Upper lobe of right lung (tissue), 1 donor: ENCODE measurements around the gene DKK2. TPM values are rescaled to one million over a fixed set of nuclear protein-coding genes. Genes with fewer than 3 reads are reported as not detected.

Experiments used
- ATAC-seq: fragments of 200-7000 bp; cut with Tn5 transposase; one replicate; pipeline ENCODE4 v1.9.1; 2020; ENCODE audit warnings: mild to moderate bottlenecking, moderate library complexity
- DNase-seq: peaks from one replicate; pipeline ENCODE4 v3.0.0-alpha.2; 2020
- H3K27ac ChIP-seq: fragments of 200-600 bp; one replicate; pipeline ENCODE4 v1.8.0; 2022
- H3K27me3 ChIP-seq: fragments of 200-600 bp; one replicate; pipeline ENCODE4 v1.8.0; 2022; ENCODE audit warnings: mild to moderate bottlenecking
- H3K36me3 ChIP-seq: fragments of 200-600 bp; one replicate; pipeline ENCODE4 v1.8.0; 2022
- H3K4me1 ChIP-seq: fragments of 200-600 bp; one replicate; pipeline ENCODE4 v1.8.0; 2022
- H3K4me3 ChIP-seq: fragments of 200-600 bp; one replicate; pipeline ENCODE4 v1.8.0; 2022; ENCODE audit warnings: mild to moderate bottlenecking
- H3K9me3 ChIP-seq: fragments of 200-600 bp; one replicate; pipeline ENCODE4 v1.8.0; 2022
- CTCF ChIP-seq: fragments of 200-600 bp; IDR thresholded peaks from one replicate; pipeline ENCODE4 v1.8.0; 2022; ENCODE audit warnings: antibody characterized with exemption
- intact Hi-C: fragments of 100-400 bp; cut with DNase I; formaldehyde crosslinking; loops from one replicate; pipeline ENCODE4 v1.11.0; 2022
- total RNA-seq: library from RNA; stranded (reverse); fragmentation: NEBNext Ultra II Directional; extraction: Animal tissue kit (Norgen Biotek cat#: 25700); gene quantifications from one replicate; pipeline ENCODE4 v1.2.1, GENCODE V29; 2021
- donor health status: DM: no; HTN: yes; CAD: no; lungs with severe emphysema.

The DKK2 gene
- total RNA-seq, 1 donor from 2014 or later = 15.1 TPM

DNA sequence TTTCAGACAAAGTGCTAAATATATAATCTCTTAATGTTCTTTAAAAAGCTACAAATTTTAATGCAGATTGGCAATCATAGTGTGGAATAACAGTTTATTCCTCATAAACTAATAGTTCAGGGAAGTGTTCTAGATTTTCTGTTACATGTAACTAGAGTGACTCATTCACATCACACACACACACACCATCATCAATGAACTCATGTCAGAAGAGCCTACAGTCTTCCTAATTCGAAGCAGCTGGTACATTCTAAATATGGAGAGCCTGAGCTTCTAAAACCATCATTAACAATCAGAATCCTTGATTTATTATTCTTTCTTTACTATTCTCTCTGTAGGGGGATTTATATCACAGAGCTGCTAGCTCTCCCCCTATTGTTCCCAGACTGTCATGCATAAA is 49.6 kb downstream of the DKK2 start:
- no peak for TF ChIP-seq CTCF
- Histone ChIP-seq H3K4me3 (no peak overlapping the region), H3K9me3 (no peaks in the 10 kb centered on the region), H3K4me1 (no peaks in the 10 kb centered on the region), H3K27me3 (no peaks in the 10 kb centered on the region), H3K27ac (no peak overlapping the region), H3K36me3 (no peaks in the 10 kb centered on the region)
- ATAC-seq = no peak
- DNase-seq = no peak
- intact Hi-C loops = no loop called here

DNA sequence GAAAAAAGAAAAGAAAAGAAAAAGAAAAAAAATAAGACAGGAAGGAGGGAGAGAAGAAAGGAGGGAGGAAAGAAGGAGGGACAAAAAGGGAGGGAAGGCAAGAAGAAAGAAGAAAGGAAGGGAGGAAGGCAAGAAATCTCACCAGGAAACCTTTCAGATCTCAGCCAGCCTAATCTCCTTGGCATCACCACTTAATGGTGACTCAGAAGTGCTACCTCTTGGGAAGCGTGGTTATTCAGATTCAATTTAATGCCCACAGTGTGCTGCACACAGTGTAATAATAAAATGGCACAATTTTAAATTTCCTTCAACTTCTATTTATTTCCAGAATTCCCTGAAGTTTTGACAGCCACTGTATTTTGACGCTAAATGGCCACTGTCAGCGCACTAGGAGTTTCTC is 50.3 kb downstream of the DKK2 start:
- intact Hi-C loops = no loop called here
- no peak overlapping the region for H3K4me3 ChIP-seq
- no peak for ATAC-seq
- no peak for DNase-seq
- H3K27me3 ChIP-seq = no peaks in the 10 kb centered on the region
- no peaks in the 10 kb centered on the region for H3K4me1 ChIP-seq
- no peaks in the 10 kb centered on the region for H3K36me3 ChIP-seq
- no peak overlapping the region for H3K27ac ChIP-seq
- TF ChIP-seq CTCF = no peak
- H3K9me3 ChIP-seq = no peaks in the 10 kb centered on the region

DNA sequence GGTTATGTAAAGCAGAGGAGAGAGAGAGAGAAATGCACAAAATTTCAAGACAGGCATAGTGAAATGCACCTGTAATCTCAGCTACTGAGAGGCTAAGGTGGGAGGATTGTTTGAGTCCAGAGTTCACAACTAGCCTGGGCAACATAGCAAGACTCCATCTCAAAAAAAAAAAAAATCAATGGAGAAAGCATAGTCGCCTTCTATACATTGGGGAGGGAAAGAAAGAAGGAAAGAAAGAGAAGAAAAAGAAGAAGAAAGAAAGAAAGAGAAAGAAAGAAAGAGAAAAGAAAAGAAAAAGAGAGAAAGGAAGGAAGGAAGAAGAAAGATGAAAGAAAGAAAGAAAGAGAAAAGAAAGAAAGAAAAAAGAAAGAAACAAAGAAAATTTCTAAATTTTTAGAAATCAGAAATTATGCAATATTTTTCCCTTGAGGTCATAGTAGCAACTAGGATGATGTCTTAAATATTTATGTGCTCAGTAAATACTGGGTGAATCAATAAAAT is 53.4 kb downstream of the DKK2 start:
- no peaks in the 10 kb centered on the region for H3K4me1 ChIP-seq
- H3K4me3 ChIP-seq = no peak overlapping the region
- H3K27ac ChIP-seq = no peak overlapping the region
- no peak for DNase-seq
- no peak for ATAC-seq
- no peaks in the 10 kb centered on the region for H3K9me3 ChIP-seq
- no peak for TF ChIP-seq CTCF
- no peaks in the 10 kb centered on the region for H3K27me3 ChIP-seq
- intact Hi-C loops = no loop called here
- H3K36me3 ChIP-seq = no peaks in the 10 kb centered on the region

DNA sequence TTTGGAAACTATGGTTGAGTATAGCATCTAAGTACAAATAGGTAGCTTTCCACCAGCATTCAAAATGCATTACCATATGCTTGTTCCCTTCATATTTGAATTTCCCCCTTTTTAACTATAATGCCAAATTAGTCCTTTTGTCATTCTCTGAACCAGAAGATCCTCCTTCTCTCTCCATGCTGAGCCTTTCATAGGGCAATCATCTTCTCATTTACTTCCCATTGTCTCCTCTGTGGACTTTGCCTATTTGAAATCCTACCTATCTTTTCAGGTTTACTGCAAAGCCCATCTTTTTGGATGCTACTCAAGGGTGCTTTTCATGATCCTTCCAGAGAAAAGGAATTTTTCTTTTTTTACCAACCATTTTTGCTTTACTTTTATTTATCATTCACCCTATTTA is 54.7 kb downstream of the DKK2 start:
- Histone ChIP-seq H3K36me3 (no peaks in the 10 kb centered on the region), H3K9me3 (no peaks in the 10 kb centered on the region), H3K4me3 (no peak overlapping the region), H3K27ac (no peak overlapping the region), H3K27me3 (no peaks in the 10 kb centered on the region), H3K4me1 (no peaks in the 10 kb centered on the region)
- DNase-seq (no peak), ATAC-seq (no peak)
- intact Hi-C loops = no loop called here
- no peak for TF ChIP-seq CTCF

DNA sequence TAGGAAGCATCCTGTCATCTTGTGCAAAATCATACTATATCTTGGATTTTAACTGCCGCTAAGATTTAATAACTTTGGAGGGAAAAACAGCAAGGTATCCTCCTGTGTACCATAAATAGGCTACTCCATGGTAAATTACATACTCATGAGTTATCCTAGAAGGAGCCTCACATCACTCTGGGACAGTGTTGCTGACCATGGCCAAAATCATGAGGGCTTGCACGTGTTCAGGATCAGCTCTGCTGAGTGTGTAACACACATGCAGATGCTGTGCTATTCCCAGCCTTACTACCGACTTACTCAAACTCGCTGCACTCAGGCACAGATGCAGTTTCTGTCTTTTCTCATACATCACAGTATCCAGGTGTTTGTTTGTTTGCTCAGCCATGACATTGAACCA is 56.6 kb downstream of the DKK2 start:
- Histone ChIP-seq H3K9me3 (no peaks in the 10 kb centered on the region), H3K27me3 (no peaks in the 10 kb centered on the region), H3K36me3 (no peaks in the 10 kb centered on the region), H3K4me1 (no peaks in the 10 kb centered on the region), H3K4me3 (no peak overlapping the region), H3K27ac (no peak overlapping the region)
- intact Hi-C loops = no loop called here
- no peak for TF ChIP-seq CTCF
- DNase-seq (no peak), ATAC-seq (no peak)
